Measurements from ENCODE around the gene PCGF1.

PCGF1 gene

DNA sequence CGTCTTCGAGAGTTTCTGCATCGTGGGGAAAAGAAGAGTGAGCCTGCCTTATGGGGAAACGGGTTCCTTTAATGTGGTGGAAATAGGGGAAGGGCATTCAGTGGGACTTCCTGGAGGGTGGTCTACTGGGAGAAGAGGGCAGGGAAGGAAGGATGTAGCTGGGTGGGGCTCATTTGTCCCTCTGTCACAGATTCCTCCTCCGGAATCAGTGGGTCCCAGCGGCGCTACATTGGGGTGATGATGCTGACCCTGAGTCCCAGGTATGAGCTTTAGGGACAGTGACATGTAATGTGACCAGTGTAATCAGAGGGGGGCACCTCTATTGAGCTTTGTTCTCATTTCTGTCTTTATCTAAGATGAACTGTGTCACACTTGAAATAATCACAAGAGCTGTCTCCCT, 24.2 kb upstream of the PCGF1 start:
- Histone ChIP-seq H3K4me1 (peaks cover 13% of the 10 kb centered on the region), H3K4me3 (no peak overlapping the region), H3K27me3 (ENCODE audit: low read depth) (no peaks in the 10 kb centered on the region), H3K9me3 (no peaks in the 10 kb centered on the region), H3K36me3 (replicated peaks) (peaks cover 48% of the 10 kb centered on the region)
- in situ Hi-C loops (cut with MboI; ENCODE audit: low sequenced_read_pairs) = no loop called here
- DNase-seq (ENCODE audit: low spot score in 2 of 2) = no peak

DNA sequence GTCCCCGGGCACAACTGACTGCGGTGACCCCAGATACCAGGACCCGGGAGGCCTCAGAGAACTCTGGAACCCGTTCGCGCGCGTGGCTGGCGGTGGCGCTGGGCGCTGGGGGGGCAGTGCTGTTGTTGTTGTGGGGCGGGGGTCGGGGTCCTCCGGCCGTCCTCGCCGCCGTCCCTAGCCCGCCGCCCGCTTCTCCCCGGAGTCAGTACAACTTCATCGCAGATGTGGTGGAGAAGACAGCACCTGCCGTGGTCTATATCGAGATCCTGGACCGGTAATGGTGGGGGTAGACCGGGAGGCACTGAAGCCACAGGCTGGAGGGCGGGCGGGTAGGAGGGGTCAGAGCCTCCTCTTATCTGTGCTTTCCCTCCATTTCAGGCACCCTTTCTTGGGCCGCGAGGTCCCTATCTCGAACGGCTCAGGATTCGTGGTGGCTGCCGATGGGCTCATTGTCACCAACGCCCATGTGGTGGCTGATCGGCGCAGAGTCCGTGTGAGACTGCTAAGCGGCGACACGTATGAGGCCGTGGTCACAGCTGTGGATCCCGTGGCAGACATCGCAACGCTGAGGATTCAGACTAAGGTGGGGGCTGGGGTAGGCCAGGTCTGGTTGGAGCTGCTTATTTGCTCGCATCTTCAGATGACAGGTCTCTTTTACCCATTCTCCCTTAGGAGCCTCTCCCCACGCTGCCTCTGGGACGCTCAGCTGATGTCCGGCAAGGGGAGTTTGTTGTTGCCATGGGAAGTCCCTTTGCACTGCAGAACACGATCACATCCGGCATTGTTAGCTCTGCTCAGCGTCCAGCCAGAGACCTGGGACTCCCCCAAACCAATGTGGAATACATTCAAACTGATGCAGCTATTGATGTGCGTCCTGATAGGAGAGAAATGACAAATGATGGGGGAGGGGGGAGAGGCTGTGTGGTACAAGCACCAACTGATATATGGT, 23.0 kb upstream of the PCGF1 start:
- in situ Hi-C loops (cut with MboI; ENCODE audit: low sequenced_read_pairs) = no loop called here
- Histone ChIP-seq H3K9me3 (no peaks in the 10 kb centered on the region), H3K36me3 (replicated peaks) (peaks cover 58% of the 10 kb centered on the region), H3K4me1 (peaks cover 13% of the 10 kb centered on the region), H3K27me3 (ENCODE audit: low read depth) (no peaks in the 10 kb centered on the region), H3K4me3 (peak overlapping the region; percentile 80)
- DNase-seq (ENCODE audit: low spot score in 2 of 2) = peak; percentile 45 to 69

DNA sequence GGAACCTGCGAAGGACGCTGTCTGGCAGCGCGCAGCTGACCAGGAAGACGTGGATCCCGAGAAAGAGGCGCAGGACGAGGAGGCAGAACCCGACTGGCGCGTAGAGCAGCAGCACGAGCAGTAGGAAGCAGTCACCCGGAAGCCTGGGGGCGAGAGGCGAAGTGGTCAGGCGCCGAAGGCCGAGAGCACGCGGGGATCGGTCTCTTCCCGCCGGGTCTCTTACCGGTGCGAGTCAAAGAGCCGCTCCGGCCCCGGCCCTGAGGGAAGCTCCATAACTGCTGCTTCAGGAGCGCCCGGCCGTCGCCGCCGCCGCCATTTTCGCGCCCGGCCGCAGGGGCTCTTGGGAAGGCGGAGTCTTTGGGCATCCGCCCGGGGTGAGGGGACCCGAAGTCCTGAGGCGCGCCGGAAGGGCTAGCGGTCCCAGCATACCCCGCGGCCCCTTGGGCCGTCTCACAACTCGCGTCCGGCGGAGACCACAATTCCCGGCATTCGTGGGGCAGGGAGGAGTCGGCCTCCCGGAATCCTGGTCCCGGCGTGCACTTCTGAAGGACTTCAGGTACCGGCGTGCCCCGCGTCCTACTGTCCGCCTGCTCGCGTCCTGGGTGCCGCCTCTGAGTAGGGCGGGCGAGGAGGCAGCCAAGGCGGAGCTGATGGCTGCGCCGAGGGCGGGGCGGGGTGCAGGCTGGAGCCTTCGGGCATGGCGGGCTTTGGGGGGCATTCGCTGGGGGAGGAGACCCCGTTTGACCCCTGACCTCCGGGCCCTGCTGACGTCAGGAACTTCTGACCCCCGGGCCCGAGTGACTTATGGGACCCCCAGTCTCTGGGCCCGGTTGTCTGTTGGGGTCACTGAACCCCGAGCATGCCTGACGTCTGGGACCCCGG, 22.1 kb upstream of the PCGF1 start, which contains the start of the genes AUP1 and HTRA2:
AUP1 (minus strand) TSS at position 350 of the 882 bp plus-strand sequence; CDS start at position 273, 77 bp downstream.
HTRA2 (plus strand) TSS at position 577 of the 882 bp plus-strand sequence; CDS start at position 651, 74 bp downstream.
- no peaks in the 10 kb centered on the region for H3K9me3 ChIP-seq
- H3K4me1 ChIP-seq = peaks cover 13% of the 10 kb centered on the region
- H3K4me3 ChIP-seq = peak within 1 kb of the TSS; percentile 80
- in situ Hi-C loops (cut with MboI; ENCODE audit: low sequenced_read_pairs) = no loop called here
- no peaks in the 10 kb centered on the region for H3K27me3 ChIP-seq (ENCODE audit: low read depth)
- peaks cover 58% of the 10 kb centered on the region for H3K36me3 ChIP-seq (replicated peaks)
- DNase-seq (ENCODE audit: low spot score in 2 of 2) = peak; percentile 98 to 99

DNA sequence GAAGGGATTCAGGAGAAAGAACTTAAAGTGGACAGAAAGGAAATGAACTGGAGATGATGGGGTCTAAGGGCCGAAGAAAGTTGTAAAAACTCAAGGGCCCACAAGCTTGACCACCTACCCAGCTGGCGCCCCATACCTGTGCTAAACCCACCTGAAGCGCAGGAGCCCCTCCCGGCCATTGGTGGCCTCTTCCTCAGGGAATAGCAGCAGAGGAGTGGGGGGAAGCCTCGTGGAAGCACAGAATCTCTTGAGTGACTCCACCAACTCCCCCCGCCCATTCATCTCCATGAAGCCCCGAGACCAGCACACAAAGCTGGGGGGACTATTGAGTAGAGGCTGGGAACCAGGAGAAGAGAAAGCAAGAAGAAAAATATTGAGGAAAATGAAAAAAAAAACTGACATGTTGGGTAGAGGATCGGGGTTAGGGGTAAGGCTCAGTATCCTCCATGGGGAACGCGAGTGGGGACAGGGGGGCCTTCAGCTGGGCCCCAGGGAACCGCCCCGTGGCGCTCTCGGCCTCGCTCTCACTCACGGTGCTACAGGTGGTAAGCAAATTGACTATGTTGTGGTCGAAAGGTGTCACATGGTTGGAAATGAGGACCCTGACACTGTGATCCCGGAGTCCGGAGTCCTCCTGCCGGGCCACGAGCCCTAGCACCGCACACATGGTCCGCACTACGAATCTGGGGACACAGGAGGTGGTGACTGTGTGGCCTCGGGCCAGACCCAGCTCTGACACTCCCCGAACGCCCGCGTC, 21.3 kb upstream of the PCGF1 start:
- in situ Hi-C loops (cut with MboI; ENCODE audit: low sequenced_read_pairs) = no loop called here
- Histone ChIP-seq H3K9me3 (no peaks in the 10 kb centered on the region), H3K27me3 (ENCODE audit: low read depth) (no peaks in the 10 kb centered on the region), H3K36me3 (replicated peaks) (peaks cover 57% of the 10 kb centered on the region), H3K4me1 (peaks cover 13% of the 10 kb centered on the region), H3K4me3 (peak overlapping the region; percentile 80)
- no peak for DNase-seq (ENCODE audit: low spot score in 2 of 2)

DNA sequence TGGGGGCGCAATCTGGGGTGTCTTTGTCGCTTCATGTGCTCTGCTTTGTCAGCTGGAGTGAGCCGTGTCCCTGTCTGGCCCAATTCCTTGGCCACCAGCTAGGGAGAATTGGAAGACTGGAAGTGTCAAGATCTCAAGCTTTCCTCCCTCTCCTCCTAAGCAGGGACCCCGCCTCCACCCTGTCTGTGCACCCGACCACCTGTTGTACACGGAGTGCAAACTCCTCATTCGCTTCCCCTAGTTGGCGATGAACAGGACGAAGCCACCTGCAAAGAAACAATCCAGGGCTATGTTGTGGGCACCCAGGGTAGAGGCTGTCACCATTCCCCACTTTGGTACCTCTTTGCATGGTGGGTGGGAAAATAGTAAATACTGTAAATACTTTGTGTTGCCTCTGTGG, 20.2 kb upstream of the PCGF1 start:
- Histone ChIP-seq H3K9me3 (no peaks in the 10 kb centered on the region), H3K4me1 (peaks cover 13% of the 10 kb centered on the region), H3K4me3 (peak overlapping the region; percentile 80), H3K27me3 (ENCODE audit: low read depth) (no peaks in the 10 kb centered on the region), H3K36me3 (replicated peaks) (peaks cover 47% of the 10 kb centered on the region)
- in situ Hi-C loops (cut with MboI; ENCODE audit: low sequenced_read_pairs) = no loop called here
- no peak for DNase-seq (ENCODE audit: low spot score in 2 of 2)

DNA sequence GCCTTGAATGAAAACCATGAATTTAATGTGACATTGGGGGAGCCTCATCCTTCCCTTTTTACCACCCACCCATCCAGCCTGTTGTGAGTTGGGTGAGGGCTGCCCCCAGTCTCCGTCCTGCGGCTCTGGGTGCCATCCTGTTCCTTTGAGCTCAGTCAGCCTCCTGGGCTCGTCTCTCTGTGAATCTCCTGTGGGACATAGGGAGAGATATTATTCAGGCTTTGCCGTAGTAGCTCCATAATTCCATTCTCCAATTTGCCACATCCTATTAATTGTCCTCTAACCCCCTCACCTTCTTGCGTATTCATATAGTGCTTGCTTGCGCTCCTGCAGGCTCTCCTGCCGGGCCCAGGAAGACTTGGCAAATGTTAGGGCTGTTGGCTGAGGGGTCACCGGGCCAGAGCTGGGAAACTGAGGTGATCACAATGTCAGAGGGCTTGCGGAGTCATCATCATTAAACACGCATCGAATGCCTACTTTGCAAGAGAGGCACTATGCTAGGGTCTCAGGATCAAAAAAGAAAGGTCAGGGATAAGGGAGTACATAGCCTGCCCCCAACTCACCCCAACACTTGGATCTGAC, 19.2 kb upstream of the PCGF1 start:
- no peak for DNase-seq (ENCODE audit: low spot score in 2 of 2)
- no peak overlapping the region for H3K4me3 ChIP-seq
- H3K36me3 ChIP-seq (replicated peaks) = peaks cover 38% of the 10 kb centered on the region
- in situ Hi-C loops (cut with MboI; ENCODE audit: low sequenced_read_pairs) = no loop called here
- H3K4me1 ChIP-seq = peaks cover 13% of the 10 kb centered on the region
- no peaks in the 10 kb centered on the region for H3K27me3 ChIP-seq (ENCODE audit: low read depth)
- no peaks in the 10 kb centered on the region for H3K9me3 ChIP-seq

DNA sequence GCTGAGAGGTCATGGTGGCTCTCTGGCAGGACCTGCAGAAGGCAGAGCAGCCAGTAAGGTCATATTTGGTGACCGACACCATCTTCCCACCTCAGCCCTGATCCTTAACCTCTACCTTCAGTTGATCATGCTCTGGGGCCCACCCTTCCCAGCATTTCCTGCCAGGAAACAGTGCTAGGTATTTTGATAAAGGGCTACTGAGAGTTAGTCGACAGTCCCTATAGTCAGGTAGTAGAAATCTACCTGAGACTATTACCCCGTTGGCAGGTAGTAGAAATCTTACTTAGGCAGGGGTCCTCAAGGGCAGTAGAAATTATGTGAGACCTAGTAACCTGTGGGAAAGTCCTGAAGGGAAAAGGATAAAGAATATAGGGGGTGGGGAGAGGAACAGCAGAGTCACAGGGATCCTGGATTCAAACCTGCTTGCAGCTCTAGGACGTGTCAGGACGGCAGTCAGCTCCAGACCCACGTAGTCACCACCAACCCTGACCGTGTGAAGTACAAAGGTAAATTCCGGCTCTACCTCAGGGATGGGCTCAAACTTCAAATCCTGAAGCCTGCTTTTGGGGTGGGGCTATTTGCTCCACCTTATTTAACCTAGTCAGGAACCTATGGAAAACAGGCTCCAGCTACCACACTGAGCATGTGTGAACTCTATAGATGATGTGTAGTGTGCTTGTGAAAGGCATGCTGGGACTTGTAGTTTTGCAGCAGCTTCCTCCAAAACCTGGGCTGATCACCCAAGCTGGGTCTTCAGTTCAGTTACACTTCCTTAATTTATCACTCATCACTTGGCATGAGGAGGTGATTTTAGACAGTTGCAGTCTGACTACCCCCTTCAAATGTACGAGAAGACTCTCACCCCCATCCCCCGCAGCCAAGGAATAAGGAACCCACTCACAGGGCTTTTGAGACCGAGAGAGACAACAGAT, 18.5 kb upstream of the PCGF1 start, which contains the start of gene DQX1:
DQX1 (minus strand) TSS at position 515 of the 932 bp plus-strand sequence; CDS start at position 13, 502 bp downstream.
- in situ Hi-C loops (cut with MboI; ENCODE audit: low sequenced_read_pairs) = no loop called here
- DNase-seq (ENCODE audit: low spot score in 2 of 2) = no peak

DNA sequence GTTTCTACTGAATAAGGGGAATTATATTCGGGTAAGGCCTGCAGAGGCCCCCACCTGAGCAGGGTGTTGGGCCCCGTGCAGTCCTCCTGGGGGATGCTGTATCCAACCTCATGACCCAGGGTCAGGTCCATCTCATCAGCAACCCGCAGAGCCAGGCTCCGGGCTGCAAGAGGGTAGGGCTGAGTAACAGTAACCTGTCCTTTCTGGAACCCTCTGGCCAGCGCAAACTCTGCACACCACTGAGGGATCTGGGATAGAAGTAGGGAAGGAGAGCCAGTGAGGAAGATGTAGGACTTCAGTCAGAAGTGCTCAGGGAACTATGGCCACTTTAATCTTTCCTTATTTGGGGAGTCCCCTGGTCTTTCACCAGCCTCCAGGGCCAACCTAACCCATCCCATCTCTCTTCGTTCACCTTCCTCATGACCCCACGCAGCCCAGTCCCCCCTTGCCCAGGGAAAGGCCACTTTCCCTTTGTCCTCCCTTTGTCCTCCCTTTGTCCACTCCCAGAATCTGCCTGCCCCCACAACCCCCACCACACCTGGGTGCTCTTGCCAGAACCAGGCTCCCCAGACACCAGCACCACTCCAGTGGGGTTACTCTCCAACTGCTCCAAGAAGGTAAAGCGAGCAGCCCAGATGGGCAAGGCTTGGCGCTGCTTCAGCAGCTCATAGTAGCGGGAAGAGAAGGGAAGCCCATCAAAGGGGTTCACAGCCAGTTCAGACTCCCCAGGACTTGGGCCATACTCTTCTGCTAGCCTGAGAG, 17.6 kb upstream of the PCGF1 start:
- DNase-seq (ENCODE audit: low spot score in 2 of 2) = no peak
- H3K27me3 ChIP-seq (ENCODE audit: low read depth) = no peaks in the 10 kb centered on the region
- H3K9me3 ChIP-seq = no peaks in the 10 kb centered on the region
- peaks cover 29% of the 10 kb centered on the region for H3K36me3 ChIP-seq (replicated peaks)
- H3K4me1 ChIP-seq = peaks cover 8% of the 10 kb centered on the region
- in situ Hi-C loops (cut with MboI; ENCODE audit: low sequenced_read_pairs) = no loop called here
- H3K4me3 ChIP-seq = no peak overlapping the region

More for the DNA sequence above, 18.5 kb upstream of the PCGF1 start, which contains the start of gene DQX1:
- H3K36me3 ChIP-seq (replicated peaks) = peaks cover 31% of the 10 kb centered on the region
- no peaks in the 10 kb centered on the region for H3K27me3 ChIP-seq (ENCODE audit: low read depth)
- no peak within 1 kb of the TSS for H3K4me3 ChIP-seq
- peaks cover 9% of the 10 kb centered on the region for H3K4me1 ChIP-seq
- H3K9me3 ChIP-seq = no peaks in the 10 kb centered on the region

DNA sequence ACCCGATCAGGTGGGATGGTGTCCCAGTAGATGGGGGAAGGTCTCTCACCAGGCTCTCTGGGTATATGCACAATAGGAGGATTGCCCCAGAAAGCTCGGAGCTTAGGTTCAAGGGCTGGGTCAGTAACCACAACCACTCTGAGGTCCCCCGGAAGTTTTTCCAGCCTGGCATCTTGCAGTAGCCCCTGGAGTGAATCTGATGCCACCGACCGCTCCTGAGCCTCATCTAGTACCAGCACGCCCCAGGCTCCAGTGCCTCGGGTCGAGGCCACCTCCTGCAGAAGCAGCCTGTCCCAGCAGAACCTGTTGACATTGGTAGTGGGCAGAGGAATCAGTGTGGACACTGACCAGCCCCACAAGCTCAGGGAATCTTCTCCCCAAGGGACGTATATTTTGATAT, 16.5 kb upstream of the PCGF1 start:
- peaks cover 27% of the 10 kb centered on the region for H3K36me3 ChIP-seq (replicated peaks)
- no peaks in the 10 kb centered on the region for H3K27me3 ChIP-seq (ENCODE audit: low read depth)
- in situ Hi-C loops (cut with MboI; ENCODE audit: low sequenced_read_pairs) = no loop called here
- no peaks in the 10 kb centered on the region for H3K9me3 ChIP-seq
- H3K4me1 ChIP-seq = peaks cover 8% of the 10 kb centered on the region
- no peak for DNase-seq (ENCODE audit: low spot score in 2 of 2)
- no peak overlapping the region for H3K4me3 ChIP-seq

DNA sequence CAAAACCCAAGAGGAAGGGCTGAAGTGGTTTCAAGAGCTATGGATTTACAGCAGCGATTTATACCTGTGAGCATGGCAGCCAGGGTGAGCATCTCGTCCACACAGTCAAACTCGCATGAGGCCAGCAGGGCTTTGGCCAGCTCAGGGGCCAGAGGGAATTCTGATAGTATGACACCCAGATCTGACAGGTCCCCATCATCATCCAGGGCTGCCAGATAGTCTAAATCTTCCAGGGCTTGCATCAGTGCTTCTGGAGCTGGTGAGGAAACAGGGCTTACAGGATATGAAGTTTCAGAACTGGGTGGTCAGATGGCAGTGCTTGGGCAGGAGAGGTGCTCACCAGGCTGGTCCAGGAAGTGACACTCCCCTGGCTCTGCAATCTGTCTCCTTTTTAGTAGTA, 15.0 kb upstream of the PCGF1 start:
- in situ Hi-C loops (cut with MboI; ENCODE audit: low sequenced_read_pairs) = no loop called here
- Histone ChIP-seq H3K27me3 (ENCODE audit: low read depth) (no peaks in the 10 kb centered on the region), H3K36me3 (replicated peaks) (peaks cover 19% of the 10 kb centered on the region), H3K4me1 (no peaks in the 10 kb centered on the region), H3K9me3 (no peaks in the 10 kb centered on the region), H3K4me3 (no peak overlapping the region)
- DNase-seq (ENCODE audit: low spot score in 2 of 2) = no peak

DNA sequence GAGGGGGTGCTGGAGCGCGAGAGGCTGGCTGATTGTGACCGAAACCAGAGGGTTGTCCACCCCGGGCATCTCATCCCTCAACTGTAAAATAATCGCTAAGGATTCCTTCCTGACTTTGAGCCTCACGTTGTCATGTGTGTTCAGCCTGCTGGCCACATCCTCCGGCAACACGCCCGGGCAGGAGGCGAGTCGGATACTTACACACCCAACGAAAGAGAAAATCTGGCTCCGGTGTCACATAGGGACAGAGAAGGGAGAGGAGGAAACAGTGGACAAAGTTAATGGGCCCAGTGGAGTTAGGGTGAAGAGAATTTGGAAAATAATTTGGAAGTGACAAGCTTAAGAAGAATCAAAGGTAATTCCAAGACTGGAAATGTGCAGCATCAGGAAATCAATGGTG, 9.2 kb upstream of the PCGF1 start:
- H3K36me3 ChIP-seq (replicated peaks) = no peaks in the 10 kb centered on the region
- no peaks in the 10 kb centered on the region for H3K27me3 ChIP-seq (ENCODE audit: low read depth)
- no peaks in the 10 kb centered on the region for H3K4me1 ChIP-seq
- H3K9me3 ChIP-seq = no peaks in the 10 kb centered on the region
- no peak overlapping the region for H3K4me3 ChIP-seq
- in situ Hi-C loops (cut with MboI; ENCODE audit: low sequenced_read_pairs) = no loop called here
- DNase-seq (ENCODE audit: low spot score in 2 of 2) = no peak

Measured in HAP-1 (cell line).